Measurements from ENCODE around the gene LASP1. TPM values are rescaled to one million over a fixed set of nuclear protein-coding genes. Genes with fewer than 3 reads are reported as not detected.

Gene LASP1
- polyA plus RNA-seq, 1 donor (not counting 4 experiments of a cell fraction or from before 2014, with no cell fraction given), result 88.1 TPM

GRCh38 chr17:38875477-38876075, 5.7 kb downstream of the LASP1 start:
- no peak for FAIRE-seq
- H3K4me1 ChIP-seq (ENCODE audit: control insufficient read depth, extremely low read depth, insufficient read depth, low read length), result peaks cover 78% of the 10 kb centered on the region
- DNase-seq (ENCODE audit: low read depth, low spot score), result no peak
- peaks cover 80% of the 10 kb centered on the region for H3K79me2 ChIP-seq (ENCODE audit: control insufficient read depth, insufficient read depth, low read length)
- dilution Hi-C loops (cut with MboI; ENCODE audit: extremely low pct_ligation_motif_present, low sequenced_read_pairs), result no loop called here
- TF ChIP-seq, protein P1, sequence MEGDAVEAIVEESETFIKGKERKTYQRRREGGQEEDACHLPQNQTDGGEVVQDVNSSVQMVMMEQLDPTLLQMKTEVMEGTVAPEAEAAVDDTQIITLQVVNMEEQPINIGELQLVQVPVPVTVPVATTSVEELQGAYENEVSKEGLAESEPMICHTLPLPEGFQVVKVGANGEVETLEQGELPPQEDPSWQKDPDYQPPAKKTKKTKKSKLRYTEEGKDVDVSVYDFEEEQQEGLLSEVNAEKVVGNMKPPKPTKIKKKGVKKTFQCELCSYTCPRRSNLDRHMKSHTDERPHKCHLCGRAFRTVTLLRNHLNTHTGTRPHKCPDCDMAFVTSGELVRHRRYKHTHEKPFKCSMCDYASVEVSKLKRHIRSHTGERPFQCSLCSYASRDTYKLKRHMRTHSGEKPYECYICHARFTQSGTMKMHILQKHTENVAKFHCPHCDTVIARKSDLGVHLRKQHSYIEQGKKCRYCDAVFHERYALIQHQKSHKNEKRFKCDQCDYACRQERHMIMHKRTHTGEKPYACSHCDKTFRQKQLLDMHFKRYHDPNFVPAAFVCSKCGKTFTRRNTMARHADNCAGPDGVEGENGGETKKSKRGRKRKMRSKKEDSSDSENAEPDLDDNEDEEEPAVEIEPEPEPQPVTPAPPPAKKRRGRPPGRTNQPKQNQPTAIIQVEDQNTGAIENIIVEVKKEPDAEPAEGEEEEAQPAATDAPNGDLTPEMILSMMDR (optimal IDR thresholded peaks at IDR 0.05 in 1 of 3, IDR thresholded peaks at IDR 0.05 in 1 of 3, conservative IDR thresholded peaks at IDR 0.05 in 1 of 3; ENCODE audit: extremely low read depth in 1 of 3, insufficient read depth in 2 of 3, low read length in 3 of 3), result no peak
- TF ChIP-seq EZH2 (IDR thresholded peaks at IDR 0.05; ENCODE audit: low read length), result no peak
- H3K36me3 ChIP-seq (ENCODE audit: control insufficient read depth in 2 of 2, extremely low read depth in 1 of 2, insufficient read depth in 2 of 2, low read length in 2 of 2), result peaks cover 26 to 33% of the 10 kb centered on the region in 2 experiments
- no peak overlapping the region for H3K4me3 ChIP-seq (ENCODE audit: control insufficient read depth in 2 of 3, extremely low read depth in 1 of 3, insufficient read depth in 2 of 3, low read depth in 1 of 3, low read length in 3 of 3)
- H3K4me2 ChIP-seq (ENCODE audit: control insufficient read depth, extremely low read depth, insufficient read depth, low read depth, low read length), result peak overlapping the region; percentile 65
- no peak overlapping the region for H3K9ac ChIP-seq (ENCODE audit: control insufficient read depth, extremely low read depth, insufficient read depth, low read length)
- peaks cover 33% of the 10 kb centered on the region for H4K20me1 ChIP-seq (ENCODE audit: control insufficient read depth, extremely low read depth, insufficient read depth, low read length)
- no peaks in the 10 kb centered on the region for H3K9me3 ChIP-seq (ENCODE audit: control insufficient read depth, low read depth, low read length)
- no peak overlapping the region for H2AFZ ChIP-seq (ENCODE audit: control insufficient read depth, low read length)
- H3K9me1 ChIP-seq (ENCODE audit: control insufficient read depth, extremely low read depth, insufficient read depth, low read length), result peaks cover 6% of the 10 kb centered on the region
- no peak overlapping the region for H3K27ac ChIP-seq (ENCODE audit: control insufficient read depth, insufficient read depth, low read length)
- H3K27me3 ChIP-seq (ENCODE audit: control insufficient read depth, extremely low read depth, insufficient read depth, low read length), result no peaks in the 10 kb centered on the region

DNA sequence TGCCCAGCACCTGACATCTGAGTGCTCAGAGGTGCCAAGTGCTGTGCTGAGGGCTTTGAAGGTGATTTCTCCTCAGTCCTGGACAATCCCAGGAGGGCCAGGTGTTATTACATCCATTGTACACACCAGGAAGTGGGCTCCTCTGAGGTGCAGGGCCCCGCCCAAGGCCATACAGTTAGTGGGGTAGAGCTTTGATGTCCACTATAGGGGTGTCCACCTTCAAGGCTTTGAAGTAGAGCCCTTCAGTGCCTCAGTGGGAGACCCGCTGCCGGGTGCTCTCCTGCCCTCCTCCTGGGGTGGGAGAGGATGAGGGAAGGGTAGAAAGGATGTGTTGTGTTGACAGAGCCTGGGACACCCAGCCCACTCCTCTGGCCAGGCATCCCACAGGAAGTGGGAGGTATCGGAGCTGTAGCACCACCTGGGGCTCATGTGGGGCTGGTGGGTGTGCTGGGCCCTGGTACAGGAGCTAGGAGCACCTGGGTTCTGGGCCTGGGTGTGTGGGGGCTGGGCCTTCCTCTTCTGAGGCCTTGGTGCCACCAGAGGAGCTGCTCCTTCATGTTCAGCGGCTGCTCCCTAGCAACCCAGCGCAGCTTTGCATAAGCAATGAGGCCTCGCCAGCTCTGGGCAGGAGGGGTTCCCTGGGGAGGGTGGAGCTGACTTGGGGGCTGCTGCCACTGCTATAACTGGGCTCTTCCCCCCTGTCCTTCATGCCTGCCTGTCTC, 7.4 kb downstream of the LASP1 start:
- DNase-seq (ENCODE audit: low read depth, low spot score), result no peak
- Histone ChIP-seq H3K4me3 (ENCODE audit: control insufficient read depth in 2 of 3, extremely low read depth in 1 of 3, insufficient read depth in 2 of 3, low read depth in 1 of 3, low read length in 3 of 3) (no peak overlapping the region), H2AFZ (ENCODE audit: control insufficient read depth, low read length) (no peak overlapping the region), H3K36me3 (ENCODE audit: control insufficient read depth in 2 of 2, extremely low read depth in 1 of 2, insufficient read depth in 2 of 2, low read length in 2 of 2) (peaks cover 28 to 43% of the 10 kb centered on the region in 2 experiments), H3K4me1 (ENCODE audit: control insufficient read depth, extremely low read depth, insufficient read depth, low read length) (peaks cover 83% of the 10 kb centered on the region), H3K79me2 (ENCODE audit: control insufficient read depth, insufficient read depth, low read length) (peaks cover 75% of the 10 kb centered on the region), H3K27me3 (ENCODE audit: control insufficient read depth, extremely low read depth, insufficient read depth, low read length) (no peaks in the 10 kb centered on the region), H3K4me2 (ENCODE audit: control insufficient read depth, extremely low read depth, insufficient read depth, low read depth, low read length) (no peak overlapping the region), H3K9ac (ENCODE audit: control insufficient read depth, extremely low read depth, insufficient read depth, low read length) (peak overlapping the region; percentile 11), H3K27ac (ENCODE audit: control insufficient read depth, insufficient read depth, low read length) (no peak overlapping the region), H3K9me3 (ENCODE audit: control insufficient read depth, low read depth, low read length) (no peaks in the 10 kb centered on the region), H4K20me1 (ENCODE audit: control insufficient read depth, extremely low read depth, insufficient read depth, low read length) (peaks cover 26% of the 10 kb centered on the region), H3K9me1 (ENCODE audit: control insufficient read depth, extremely low read depth, insufficient read depth, low read length) (peaks cover 11% of the 10 kb centered on the region)
- dilution Hi-C loops (cut with MboI; ENCODE audit: extremely low pct_ligation_motif_present, low sequenced_read_pairs), result no loop called here
- TF ChIP-seq, protein P1 (optimal IDR thresholded peaks at IDR 0.05 in 1 of 3, IDR thresholded peaks at IDR 0.05 in 1 of 3, conservative IDR thresholded peaks at IDR 0.05 in 1 of 3; ENCODE audit: extremely low read depth in 1 of 3, insufficient read depth in 2 of 3, low read length in 3 of 3), result no peak
- TF ChIP-seq EZH2 (IDR thresholded peaks at IDR 0.05; ENCODE audit: low read length), result no peak
- no peak for FAIRE-seq

Data from keratinocyte (primary cell).